Endothelial cell of umbilical vein (primary cell): ENCODE results near the gene RBPJL.

Source experiments
- CTCF ChIP-seq, 2 donors: IDR thresholded peaks; 1 replicate in 1 of 2; 2 replicates in 1 of 2; pipeline ENCODE4 v1.5.1; 2011; ENCODE audit warnings: low read length in 2 of 2, mild to moderate bottlenecking in 2 of 2, moderate library complexity in 2 of 2, control low read depth in 1 of 2, inconsistent platforms in 1 of 2, low read depth in 1 of 2; ENCODE audit not compliant: insufficient read depth in 1 of 2; ENCODE audit errors: extremely low read depth in 1 of 2
- EZH2 ChIP-seq: IDR thresholded peaks from 2 replicates; pipeline ENCODE4 v1.6.1; 2012; ENCODE audit warnings: borderline replicate concordance, low read depth, mild to moderate bottlenecking, moderate library complexity, low read length, inconsistent platforms; ENCODE audit not compliant: severe bottlenecking
- JUN ChIP-seq: IDR thresholded peaks from 2 replicates; pipeline ENCODE4 v1.6.1; 2011; ENCODE audit warnings: borderline replicate concordance, low read depth; ENCODE audit not compliant: insufficient read length, insufficient read depth
- MAX ChIP-seq: IDR thresholded peaks from 2 replicates; pipeline ENCODE4 v1.6.1; 2011; ENCODE audit not compliant: insufficient read depth, insufficient read length
- MYC ChIP-seq: IDR thresholded peaks from one replicate; pipeline ENCODE4 v1.6.1; 2011; ENCODE audit warnings: mild to moderate bottlenecking, low read depth, low read length
- POLR2A ChIP-seq: IDR thresholded peaks from 2 replicates; pipeline ENCODE4 v1.6.1; 2012; ENCODE audit warnings: low read depth, mild to moderate bottlenecking, control low read depth, low read length
- POLR2AphosphoS5 ChIP-seq: IDR thresholded peaks from 2 replicates; pipeline ENCODE4 v1.6.1; 2012; ENCODE audit warnings: low read depth, mild to moderate bottlenecking, control low read depth, low read length, moderate library complexity; ENCODE audit not compliant: insufficient read depth

- no peak for TF ChIP-seq JUN
- TF ChIP-seq CTCF (IDR thresholded peaks at IDR 0.05; ENCODE audit: extremely low read depth in 1 of 2, insufficient read depth in 1 of 2, low read depth in 1 of 2, low read length in 2 of 2) = no peak
- TF ChIP-seq POLR2A = no peak
- no peak for TF ChIP-seq MAX
- no peak for TF ChIP-seq POLR2AphosphoS5
- TF ChIP-seq EZH2 = no peak
- no peak for TF ChIP-seq MYC
Measured at GRCh38 chr20:45269754-45270270, 36.8 kb upstream of the RBPJL start.
